Right ventricle myocardium superior (tissue), 1 donor: Measurements from ENCODE around the gene LHB. TPM values are rescaled to one million over a fixed set of nuclear protein-coding genes. Genes with fewer than 3 reads are reported as not detected.
"Not testable (repeated sequence)": the region's sequence is repeated elsewhere in the genome, so short reads cannot be mapped to it uniquely, and the experiment has no call there.

Experiments
- ATAC-seq: fragments of 200-7000 bp; cut with Tn5 transposase; one replicate; pipeline ENCODE4 v1.9.1; 2020; ENCODE audit warnings: mild to moderate bottlenecking; ENCODE audit not compliant: poor library complexity
- DNase-seq: peaks from one replicate; pipeline ENCODE4 v3.0.0-alpha.2; 2020
- intact Hi-C: fragments of 100-400 bp; cut with DNase I; formaldehyde crosslinking; loops from one replicate; pipeline ENCODE4 v1.11.2; 2022
- long read RNA-seq: library from polyadenylated mRNA; unstranded; transcript quantifications from one replicate; pipeline ENCODE4 v2.0.0, GENCODE V29; 2021
- total RNA-seq: library from RNA; stranded (reverse); fragmentation: NEBNext Ultra II Directional; extraction: Animal tissue kit (Norgen Biotek cat#: 25700); gene quantifications from one replicate; pipeline ENCODE4 v1.2.1, GENCODE V29; 2021
- donor health status: DM: no; HTN: yes; CAD: no; lungs with severe emphysema.

The LHB gene
- not detected for total RNA-seq
- long read RNA-seq: 0 reads

GRCh38 chr19:49017041-49017665, at the start of gene LHB:
Gene LHB, minus strand, starts transcription at chr19:49017091. Its CDS starts 10 bp downstream, at chr19:49017081.
- intact Hi-C loops: no loop called here

GRCh38 chr19:49065905-49066512, 49.1 kb upstream of the LHB start:
- intact Hi-C loops: no loop called here
- no peak for ATAC-seq
- DNase-seq: no peak

More at GRCh38 chr19:49017041-49017665, at the start of gene LHB:
- DNase-seq (no peak), ATAC-seq (no peak)

GRCh38 chr19:49064768-49065611, 48.1 kb upstream of the LHB start, which contains the start of gene NTF4:
Gene NTF4, minus strand, starts transcription at chr19:49064818. Its CDS starts 2,821 bp downstream, at chr19:49061997.
- ATAC-seq: peak; percentile 54
- intact Hi-C loops: no loop called here

GRCh38 chr19:49064029-49064629, 47.2 kb upstream of the LHB start:
- intact Hi-C loops: no loop called here
- DNase-seq (no peak), ATAC-seq (no peak)

More at GRCh38 chr19:49064768-49065611, 48.1 kb upstream of the LHB start, which contains the start of gene NTF4:
- DNase-seq: peak; percentile 44

GRCh38 chr19:49061445-49061844, 44.6 kb upstream of the LHB start:
- no peak for DNase-seq
- intact Hi-C loops: no loop called here
- no peak for ATAC-seq

GRCh38 chr19:49061000-49061399, 44.1 kb upstream of the LHB start:
- intact Hi-C loops: no loop called here
- ATAC-seq (no peak), DNase-seq (no peak)

- no peak for ATAC-seq
- intact Hi-C loops: no loop called here
- DNase-seq: no peak
Measured at GRCh38 chr19:49059053-49059452, 42.2 kb upstream of the LHB start.

GRCh38 chr19:49058562-49058961, 41.7 kb upstream of the LHB start:
- intact Hi-C loops: no loop called here
- no peak for ATAC-seq
- no peak for DNase-seq

- intact Hi-C loops: no loop called here
- ATAC-seq (peak; percentile 85), DNase-seq (peak; percentile 84)
Measured at GRCh38 chr19:49057636-49058234, 40.8 kb upstream of the LHB start, which contains the start of gene CGB7. Gene CGB7, minus strand, starts transcription at chr19:49057749. Its CDS starts 2,374 bp downstream, at chr19:49055375.

GRCh38 chr19:49056902-49057596, 40.2 kb upstream of the LHB start:
- DNase-seq, intact Hi-C loops: not testable (repeated sequence)
- peak; percentile 40 for ATAC-seq

GRCh38 chr19:49056101-49056901, 39.4 kb upstream of the LHB start:
- intact Hi-C loops: no loop called here
- ATAC-seq: peak; percentile 93
- peak; percentile 78 for DNase-seq

- DNase-seq, ATAC-seq, intact Hi-C loops: not testable (repeated sequence)
Measured at GRCh38 chr19:49050376-49051033, 33.6 kb upstream of the LHB start.

GRCh38 chr19:49049834-49050233, 32.9 kb upstream of the LHB start:
- ATAC-seq, intact Hi-C loops, DNase-seq: not testable (repeated sequence)

GRCh38 chr19:49049011-49049410, 32.1 kb upstream of the LHB start, which contains the start of gene CGB8:
Gene CGB8, minus strand, starts transcription at chr19:49049111. Its CDS starts 372 bp downstream, at chr19:49048739.
- intact Hi-C loops, DNase-seq, ATAC-seq: not testable (repeated sequence)

- DNase-seq, intact Hi-C loops, ATAC-seq: not testable (repeated sequence)
Measured at GRCh38 chr19:49043548-49043947, 26.7 kb upstream of the LHB start, which contains the start of gene CGB5. Gene CGB5, plus strand, starts transcription at chr19:49043848. Its CDS starts 362 bp downstream, at chr19:49044210.

- DNase-seq, intact Hi-C loops, ATAC-seq: not testable (repeated sequence)
Measured at GRCh38 chr19:49042666-49043065, 25.8 kb upstream of the LHB start.
